ENCODE data around the gene ADCY1.

The ADCY1 gene

DNA sequence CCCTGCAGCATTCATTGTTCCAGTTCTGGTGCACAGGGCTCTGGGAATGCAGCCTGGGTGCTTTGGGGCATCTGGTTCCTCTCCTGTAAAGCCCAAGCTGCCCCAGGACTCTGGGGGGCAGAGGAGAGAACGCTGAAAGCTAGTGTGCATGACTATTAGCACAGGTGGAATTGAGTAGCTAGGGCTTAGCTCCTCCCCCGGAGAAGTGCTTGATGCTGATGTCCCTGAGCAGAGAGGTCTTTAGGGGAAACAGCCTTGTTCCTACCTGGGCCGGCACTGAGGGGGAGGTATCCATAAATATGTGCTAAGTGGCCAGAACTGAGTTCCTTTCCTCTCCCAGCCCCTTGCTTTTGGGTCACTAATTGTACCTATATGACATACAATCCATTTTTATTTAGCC is 3.9 kb downstream of the ADCY1 start:
- no peak for DNase-seq

GRCh38 chr7:45578467-45578866 is 4.3 kb downstream of the ADCY1 start:
- no peak for DNase-seq

DNA sequence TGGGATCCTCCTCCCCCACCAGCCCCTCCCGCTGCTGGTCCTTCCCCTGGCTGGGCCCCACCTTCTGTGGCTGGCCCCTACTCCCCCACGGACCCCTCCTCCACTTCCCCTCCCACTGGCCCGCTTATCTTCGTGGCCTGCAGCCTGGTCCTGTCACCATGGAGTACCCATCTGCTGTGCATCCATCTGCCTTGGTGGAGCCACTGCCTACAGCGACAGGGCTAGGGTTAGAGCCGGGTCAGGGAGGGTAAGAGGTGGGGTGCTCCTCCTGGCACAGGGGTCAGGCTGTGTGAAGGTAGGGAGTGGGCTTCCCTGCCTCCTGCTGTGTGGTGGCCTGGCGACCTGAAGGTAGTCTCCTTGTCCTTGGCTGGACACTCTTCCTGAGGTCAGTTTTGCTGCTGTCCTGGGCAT is 5.2 kb downstream of the ADCY1 start:
- DNase-seq, result no peak

- no peak for DNase-seq
Observed at GRCh38 chr7:45580053-45580872, 6.1 kb downstream of the ADCY1 start.

DNA sequence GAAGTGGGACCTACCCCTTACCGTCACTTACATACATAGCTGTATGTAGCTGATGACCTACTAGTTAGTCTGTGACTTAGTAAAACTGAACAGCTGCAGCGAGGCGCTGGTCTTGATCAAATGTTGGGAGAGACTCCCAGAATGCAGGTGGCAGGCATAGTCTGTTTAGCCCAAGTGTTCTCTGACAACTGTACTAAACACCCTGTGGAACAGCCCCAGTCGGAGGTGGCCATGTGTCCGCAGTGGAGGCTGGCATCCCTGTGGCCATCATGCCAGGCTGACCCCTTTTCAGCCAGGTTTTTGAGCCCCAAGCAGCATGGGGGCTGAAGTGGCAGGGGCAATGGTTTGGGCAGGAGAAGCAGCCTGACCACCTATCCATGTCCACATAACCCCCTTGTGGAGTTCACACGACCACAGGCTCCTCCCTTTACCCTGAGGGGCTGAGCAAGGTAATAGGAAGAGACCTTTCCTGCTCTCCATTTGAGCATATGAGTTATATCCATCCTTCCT is 7.2 kb downstream of the ADCY1 start:
- DNase-seq, result no peak

GRCh38 chr7:45582136-45582749 is 8.1 kb downstream of the ADCY1 start:
- DNase-seq, result no peak

- no peak for DNase-seq
Observed at GRCh38 chr7:45582868-45583277, 8.7 kb downstream of the ADCY1 start.

DNA sequence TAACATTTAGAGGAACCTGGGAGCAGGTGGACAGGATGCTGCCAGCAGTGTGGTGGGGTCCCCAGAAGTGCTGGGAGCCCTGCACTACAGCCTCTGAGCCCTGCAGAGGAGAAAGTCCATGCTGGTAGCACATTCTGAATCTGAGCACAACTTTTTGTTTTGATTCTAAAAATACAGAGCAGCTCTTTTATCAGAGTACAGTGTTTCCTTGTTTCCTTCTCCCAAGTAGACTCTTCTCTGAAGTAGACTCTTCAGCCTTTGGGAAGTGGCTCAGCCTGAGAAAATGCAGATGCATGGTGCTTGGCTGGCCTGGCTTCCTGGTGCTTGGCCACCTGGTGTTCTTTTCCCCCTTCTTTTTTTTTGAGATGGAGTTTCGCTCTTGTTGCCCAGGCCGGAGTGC is 9.1 kb downstream of the ADCY1 start:
- no peak for DNase-seq

DNA sequence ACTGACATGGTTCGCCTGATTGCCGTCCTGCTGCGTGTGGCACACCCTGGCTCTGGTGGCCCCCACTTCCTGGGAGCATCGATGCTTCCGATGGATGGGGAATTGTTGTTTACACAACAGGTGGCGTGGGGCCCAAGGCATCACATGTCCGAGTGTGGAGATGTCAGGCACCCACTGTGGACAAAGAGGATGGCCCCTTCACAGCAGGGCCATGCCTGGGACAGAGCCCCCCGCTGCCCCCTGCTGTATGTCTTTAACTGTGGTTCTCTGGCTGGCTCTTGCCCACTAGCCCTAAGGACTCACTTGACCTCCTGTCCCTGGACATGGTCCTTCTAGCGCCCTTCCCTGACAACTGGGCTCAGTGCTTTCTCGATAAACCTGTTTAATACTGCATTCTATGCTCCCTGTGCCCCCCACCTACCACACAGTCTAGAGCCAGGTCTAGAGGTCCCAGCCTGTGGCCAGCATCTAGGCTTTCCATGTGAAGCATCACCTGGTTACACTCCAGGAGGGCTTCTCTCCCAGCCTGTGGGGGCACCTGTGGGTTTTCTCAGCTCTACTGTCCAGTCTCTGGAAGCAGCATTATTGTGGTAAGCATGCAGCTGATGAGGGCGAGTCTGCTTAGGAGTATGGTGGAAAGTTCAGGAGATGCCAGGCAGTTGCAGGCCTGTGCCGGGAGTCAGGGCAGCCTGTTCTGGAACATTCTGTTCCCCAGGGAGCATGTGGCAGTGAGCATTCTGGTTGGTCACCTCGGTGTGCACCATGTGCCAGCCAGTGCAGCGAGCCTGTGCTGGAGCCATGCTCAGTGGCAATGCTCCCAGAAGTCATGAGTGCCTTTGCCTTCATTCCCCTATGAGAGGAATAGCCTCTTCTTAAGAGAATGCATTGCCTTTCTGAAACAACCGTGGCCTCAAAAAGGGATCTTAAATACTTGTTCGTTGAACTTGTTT is 10.4 kb downstream of the ADCY1 start:
- DNase-seq, result no peak

DNA sequence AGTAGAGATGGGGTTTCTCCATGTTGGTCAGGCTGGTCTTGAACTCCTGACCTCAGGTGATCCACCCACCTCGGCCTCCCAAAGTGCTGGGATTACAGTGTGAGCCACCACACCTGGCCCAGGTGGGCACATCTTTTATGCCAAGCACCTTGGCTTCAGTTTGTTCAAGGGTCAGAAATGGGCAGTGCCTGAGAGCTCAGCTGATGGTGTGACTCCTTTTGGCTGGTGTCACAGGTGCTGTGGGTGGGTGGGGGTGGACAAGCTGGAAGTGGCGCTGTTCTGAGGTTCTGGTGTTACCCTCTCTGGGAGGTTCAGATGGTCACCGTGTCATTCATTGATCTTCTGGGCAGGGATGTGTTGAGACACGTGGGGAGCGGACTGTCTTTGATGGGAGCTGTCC is 11.5 kb downstream of the ADCY1 start:
- no peak for DNase-seq

DNA sequence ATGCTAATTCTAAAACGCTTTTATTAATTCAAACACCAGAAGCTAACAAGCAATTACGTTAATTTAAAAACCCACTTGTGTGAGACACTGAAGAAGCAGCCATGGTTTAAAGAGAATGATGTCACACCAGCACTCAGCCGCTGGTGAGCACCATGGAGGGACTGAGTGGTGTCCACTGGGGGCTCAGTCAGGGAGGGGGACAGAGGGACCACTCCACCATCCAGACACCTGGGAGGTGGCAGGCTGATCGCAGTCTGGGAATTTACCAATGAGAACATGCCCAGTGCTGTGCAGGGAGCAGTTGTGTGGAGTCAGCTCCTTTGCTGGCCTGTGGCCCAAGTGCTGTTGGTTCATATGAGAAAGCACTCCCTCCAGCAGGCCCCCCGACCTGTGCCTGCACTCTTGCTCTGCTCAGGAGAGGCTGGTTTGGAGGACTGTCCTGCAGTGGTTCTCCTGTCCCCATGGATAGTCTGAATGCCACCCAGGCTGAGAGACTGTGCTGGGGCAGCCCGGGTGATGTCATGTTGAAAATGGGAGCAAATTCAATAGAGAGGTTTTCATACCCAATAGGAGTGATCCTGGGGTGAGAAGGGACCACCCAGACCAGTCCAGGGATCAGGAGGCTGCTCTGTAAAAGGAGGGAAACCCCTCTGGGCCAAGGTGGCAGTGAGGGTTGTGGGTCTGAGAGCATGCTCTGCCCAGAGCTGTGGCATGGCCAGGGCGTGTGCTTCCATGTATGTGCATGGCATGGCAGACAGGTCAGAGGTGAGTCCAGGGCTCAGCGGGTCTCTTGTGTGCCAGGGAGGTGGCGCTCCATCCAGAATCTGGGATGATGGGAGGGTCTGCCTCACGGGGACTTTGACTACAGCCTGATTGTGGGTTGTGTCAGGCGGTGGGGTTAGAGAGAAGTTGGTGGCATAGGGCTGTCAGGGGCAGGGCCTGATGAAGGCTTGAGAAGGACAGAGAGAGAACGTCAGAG is 12.7 kb downstream of the ADCY1 start:
- DNase-seq, result no peak

- no peak for DNase-seq
Observed at GRCh38 chr7:45588466-45588865, 14.3 kb downstream of the ADCY1 start.

DNA sequence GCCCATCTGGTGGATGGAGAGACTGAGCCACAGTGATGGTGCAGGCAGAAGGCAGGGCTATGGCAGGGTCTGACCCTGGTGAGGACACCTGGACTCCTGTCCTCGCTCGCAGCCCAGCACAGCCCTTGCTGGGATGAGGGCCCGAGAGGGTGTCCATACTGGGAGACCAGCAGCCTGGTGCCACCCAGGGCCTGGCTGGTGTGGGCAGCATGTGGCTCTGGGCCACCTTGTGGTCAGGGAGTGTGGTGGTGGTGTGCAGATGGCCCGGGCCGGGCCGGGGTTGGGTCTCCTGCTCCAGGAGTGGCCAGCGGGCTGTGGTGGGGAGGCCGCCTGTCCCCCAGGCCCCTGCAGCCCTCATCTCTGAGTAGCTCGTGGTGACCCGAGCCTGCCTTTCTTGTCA is 14.9 kb downstream of the ADCY1 start:
- DNase-seq, result no peak

GRCh38 chr7:45589915-45590678 is 15.9 kb downstream of the ADCY1 start:
- no peak for DNase-seq

DNA sequence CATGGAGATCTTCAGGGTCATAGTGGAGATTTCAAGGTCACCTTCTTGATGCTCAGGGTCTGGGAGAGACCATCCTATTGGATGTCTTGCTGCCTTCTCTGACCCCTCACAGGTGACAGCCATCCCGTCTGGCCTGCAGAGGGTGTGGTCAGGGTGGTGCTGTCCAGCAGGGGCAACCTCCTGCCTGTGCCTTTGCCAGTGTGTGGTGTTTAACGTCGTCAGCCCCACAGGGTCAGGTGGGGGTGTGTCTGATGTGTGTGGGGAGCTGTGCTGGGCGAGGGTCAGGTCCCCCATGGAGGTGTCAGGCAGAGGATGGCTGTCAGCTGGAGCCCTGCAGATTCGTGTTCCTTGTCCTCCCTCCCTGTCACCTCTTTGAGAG is 16.5 kb downstream of the ADCY1 start:
- no peak for DNase-seq

- DNase-seq, result no peak
Observed at GRCh38 chr7:45591101-45591906, 17.1 kb downstream of the ADCY1 start.

- DNase-seq, result no peak
Observed at GRCh38 chr7:45592230-45592991, 18.2 kb downstream of the ADCY1 start.

GRCh38 chr7:45593121-45593541 is 19.0 kb downstream of the ADCY1 start:
- no peak for DNase-seq

DNA sequence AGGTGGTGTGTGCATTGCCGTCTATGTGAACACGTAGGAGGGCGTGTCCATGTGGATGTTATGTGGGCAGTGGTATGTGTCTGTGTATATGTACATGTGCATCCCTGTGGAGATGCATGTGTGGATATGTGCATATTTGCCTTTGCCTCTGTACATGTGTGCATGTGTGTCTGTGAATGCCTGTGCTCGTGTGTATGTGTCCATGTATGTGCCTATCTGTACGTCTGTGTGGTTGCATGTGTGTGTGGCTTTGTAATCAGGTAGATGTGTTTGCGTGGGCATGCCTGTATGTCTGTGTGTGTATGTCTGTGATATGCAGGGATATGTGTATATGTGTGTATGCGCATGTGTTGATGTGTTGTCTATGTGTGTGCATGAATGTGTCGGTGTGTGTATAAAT is 19.7 kb downstream of the ADCY1 start:
- DNase-seq, result no peak
